Measurements from ENCODE around the gene PHF21B.

Gene PHF21B

DNA sequence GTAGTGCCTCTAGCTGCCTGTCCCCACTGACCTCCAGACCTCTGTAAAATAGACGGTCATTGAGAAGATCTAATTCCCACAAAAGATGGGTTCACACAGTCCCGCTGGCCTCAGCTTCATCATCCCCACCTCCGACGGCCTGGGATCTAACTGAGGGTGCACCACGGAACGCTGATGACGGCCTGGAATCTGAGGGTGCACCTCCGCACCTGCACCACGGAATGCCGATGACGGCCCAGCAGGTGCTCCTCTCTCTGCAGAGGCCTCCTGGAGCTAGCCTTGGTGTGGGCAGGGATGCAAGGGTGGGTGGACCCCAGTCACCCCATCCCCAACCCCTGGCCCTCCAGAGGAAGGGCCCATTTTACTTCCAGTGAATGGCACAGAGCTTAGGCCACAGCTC lies 77.3 kb downstream of the PHF21B start:
- Mint-ChIP-seq H3K36me3 (ENCODE audit: low read depth) (peaks cover 6% of the 10 kb centered on the region), H3K9me3 (no peaks in the 10 kb centered on the region)

DNA sequence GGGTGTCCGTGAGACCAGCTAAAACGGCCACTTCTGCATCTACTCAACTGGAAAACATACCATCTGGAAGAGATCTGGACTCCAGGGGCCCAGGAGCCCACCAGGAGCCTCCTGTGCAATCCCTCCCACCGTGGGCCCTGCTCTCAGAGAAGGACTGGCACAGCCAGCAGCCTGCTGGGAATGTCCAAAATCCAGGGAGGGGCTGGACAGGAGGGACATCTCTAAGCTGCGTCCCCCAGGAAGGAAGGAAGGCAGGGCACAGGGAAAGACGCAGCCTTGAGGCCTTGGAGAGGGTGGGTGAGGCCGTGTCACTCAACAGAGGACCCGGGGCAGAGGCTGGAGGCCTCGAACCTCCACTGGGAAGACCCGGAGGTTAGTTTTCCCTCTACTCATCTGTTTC lies 78.0 kb downstream of the PHF21B start:
- H3K27me3 Mint-ChIP-seq (ENCODE audit: low read depth), result no peaks in the 10 kb centered on the region
- peaks cover 8% of the 10 kb centered on the region for H3K36me3 Mint-ChIP-seq (ENCODE audit: low read depth)

More for the DNA sequence above, 77.3 kb downstream of the PHF21B start:
- TF ChIP-seq, protein P1, sequence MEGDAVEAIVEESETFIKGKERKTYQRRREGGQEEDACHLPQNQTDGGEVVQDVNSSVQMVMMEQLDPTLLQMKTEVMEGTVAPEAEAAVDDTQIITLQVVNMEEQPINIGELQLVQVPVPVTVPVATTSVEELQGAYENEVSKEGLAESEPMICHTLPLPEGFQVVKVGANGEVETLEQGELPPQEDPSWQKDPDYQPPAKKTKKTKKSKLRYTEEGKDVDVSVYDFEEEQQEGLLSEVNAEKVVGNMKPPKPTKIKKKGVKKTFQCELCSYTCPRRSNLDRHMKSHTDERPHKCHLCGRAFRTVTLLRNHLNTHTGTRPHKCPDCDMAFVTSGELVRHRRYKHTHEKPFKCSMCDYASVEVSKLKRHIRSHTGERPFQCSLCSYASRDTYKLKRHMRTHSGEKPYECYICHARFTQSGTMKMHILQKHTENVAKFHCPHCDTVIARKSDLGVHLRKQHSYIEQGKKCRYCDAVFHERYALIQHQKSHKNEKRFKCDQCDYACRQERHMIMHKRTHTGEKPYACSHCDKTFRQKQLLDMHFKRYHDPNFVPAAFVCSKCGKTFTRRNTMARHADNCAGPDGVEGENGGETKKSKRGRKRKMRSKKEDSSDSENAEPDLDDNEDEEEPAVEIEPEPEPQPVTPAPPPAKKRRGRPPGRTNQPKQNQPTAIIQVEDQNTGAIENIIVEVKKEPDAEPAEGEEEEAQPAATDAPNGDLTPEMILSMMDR (IDR thresholded peaks at IDR 0.05; ENCODE audit: unreplicated experiment in 3 of 3), result no peak
- no peak overlapping the region for H3K27ac Mint-ChIP-seq
- H3K27me3 Mint-ChIP-seq (ENCODE audit: low read depth), result no peaks in the 10 kb centered on the region
- H3K4me1 Mint-ChIP-seq, result peaks cover 18% of the 10 kb centered on the region
- H3K4me3 Mint-ChIP-seq, result no peak overlapping the region

GRCh38 chr22:44931077-44931540 lies 78.7 kb downstream of the PHF21B start:
- Mint-ChIP-seq H3K27me3 (ENCODE audit: low read depth) (no peaks in the 10 kb centered on the region), H3K36me3 (ENCODE audit: low read depth) (peaks cover 12% of the 10 kb centered on the region), H3K27ac (peak overlapping the region in 2 of 3 experiments; percentile 47 to 63), H3K4me3 (no peak overlapping the region), H3K9me3 (no peaks in the 10 kb centered on the region), H3K4me1 (peaks cover 20% of the 10 kb centered on the region)
- TF ChIP-seq, protein P1 (IDR thresholded peaks at IDR 0.05; ENCODE audit: unreplicated experiment in 3 of 3), result no peak

More for the DNA sequence above, 78.0 kb downstream of the PHF21B start:
- TF ChIP-seq, protein P1 (IDR thresholded peaks at IDR 0.05; ENCODE audit: unreplicated experiment in 3 of 3), result no peak
- peaks cover 20% of the 10 kb centered on the region for H3K4me1 Mint-ChIP-seq
- no peak overlapping the region for H3K4me3 Mint-ChIP-seq
- no peaks in the 10 kb centered on the region for H3K9me3 Mint-ChIP-seq
- H3K27ac Mint-ChIP-seq, result peak overlapping the region in 1 of 3 experiments; percentile 63

- Mint-ChIP-seq H3K4me1 (peaks cover 20% of the 10 kb centered on the region), H3K27ac (peak overlapping the region in 1 of 3 experiments; percentile 38), H3K27me3 (ENCODE audit: low read depth) (no peaks in the 10 kb centered on the region), H3K9me3 (no peaks in the 10 kb centered on the region), H3K36me3 (ENCODE audit: low read depth) (peaks cover 12% of the 10 kb centered on the region), H3K4me3 (no peak overlapping the region)
- TF ChIP-seq, protein P1 (IDR thresholded peaks at IDR 0.05; ENCODE audit: unreplicated experiment in 3 of 3), result no peak
These were observed 79.1 kb downstream of the PHF21B start for GRCh38 chr22:44930711-44931035.

DNA sequence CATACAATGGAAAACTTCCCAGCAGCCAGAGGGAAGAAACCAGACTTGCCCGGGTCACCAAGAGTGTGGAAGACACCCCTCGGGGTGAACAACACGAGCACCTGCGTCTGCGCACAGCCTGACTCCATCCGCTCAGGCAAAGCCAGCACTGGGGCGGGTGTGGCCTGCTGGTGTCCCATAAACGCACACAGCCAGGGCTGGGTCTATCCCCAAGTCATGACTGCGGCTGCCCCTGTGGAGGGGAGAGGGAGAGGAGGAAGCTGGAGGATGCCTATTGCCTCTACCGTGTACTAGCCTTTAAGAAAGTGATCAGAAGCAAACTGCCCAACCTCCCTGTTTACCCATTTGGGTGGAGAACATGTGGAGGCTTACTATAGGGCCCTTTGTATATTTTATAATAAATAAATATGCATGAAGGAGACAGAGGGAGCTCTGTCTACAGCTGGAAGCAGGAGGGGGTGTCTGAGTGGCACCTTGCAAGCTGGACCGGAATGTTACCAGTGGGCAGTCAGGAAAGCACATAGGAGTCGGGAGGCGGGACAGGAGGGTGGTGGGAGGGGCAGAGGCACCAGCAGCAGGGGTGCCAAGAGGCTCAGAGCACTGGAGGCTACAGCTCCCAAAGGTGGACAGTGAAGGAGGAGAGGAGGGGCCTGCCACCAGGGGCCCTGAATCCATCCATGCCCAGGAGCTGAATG lies 79.6 kb downstream of the PHF21B start:
- Mint-ChIP-seq H3K36me3 (ENCODE audit: low read depth) (peaks cover 14% of the 10 kb centered on the region), H3K4me3 (no peak overlapping the region), H3K27ac (no peak overlapping the region), H3K9me3 (no peaks in the 10 kb centered on the region), H3K4me1 (peaks cover 20% of the 10 kb centered on the region), H3K27me3 (ENCODE audit: low read depth) (no peaks in the 10 kb centered on the region)
- TF ChIP-seq, protein P1 (IDR thresholded peaks at IDR 0.05; ENCODE audit: unreplicated experiment in 3 of 3), result no peak
